Loucy (cell line): ENCODE data around the gene SOX1.

Experiments used
- H2AFZ ChIP-seq: fragments of 200-600 bp; sonication (generic); 2 replicates; pipeline ENCODE4 v1.6.0; 2016; ENCODE audit warnings: antibody characterized with exemption, mild to moderate bottlenecking, low read length, moderate library complexity
- H3F3A ChIP-seq: fragments of 200-600 bp; 2 replicates; pipeline ENCODE4 v1.6.0; 2016; ENCODE audit warnings: antibody characterized with exemption, low read depth, mild to moderate bottlenecking
- H3K27me3 ChIP-seq: fragments of 200-600 bp; sonication (generic); 2 replicates; pipeline ENCODE4 v1.6.1; 2014; ENCODE audit warnings: low read length, mild to moderate bottlenecking; ENCODE audit not compliant: insufficient read depth, poor library complexity, severe bottlenecking
- H3K36me3 ChIP-seq: fragments of 200-600 bp; sonication (generic); 2 replicates; pipeline ENCODE4 v1.6.1; 2016; ENCODE audit warnings: low read length; ENCODE audit not compliant: insufficient read depth
- H3K4me1 ChIP-seq: fragments of 200-600 bp; sonication (generic); 2 replicates; pipeline ENCODE4 v1.5.1; 2014; ENCODE audit warnings: low read length, mild to moderate bottlenecking; ENCODE audit not compliant: insufficient read depth, poor library complexity, severe bottlenecking
- H3K4me2 ChIP-seq: fragments of 200-600 bp; sonication (generic); 2 replicates; pipeline ENCODE4 v1.6.0; 2014; ENCODE audit warnings: antibody characterized with exemption, low read length, low read depth, mild to moderate bottlenecking; ENCODE audit not compliant: poor library complexity, severe bottlenecking
- H3K4me3 ChIP-seq: fragments of 200-600 bp; sonication (generic); 2 replicates; pipeline ENCODE4 v1.5.1; 2014; ENCODE audit warnings: low read length, mild to moderate bottlenecking, mixed read lengths; ENCODE audit not compliant: poor library complexity, severe bottlenecking
- H3K79me2 ChIP-seq: fragments of 200-600 bp; sonication (generic); 2 replicates; pipeline ENCODE4 v1.6.1; 2014; ENCODE audit warnings: low read length; ENCODE audit not compliant: insufficient read depth
- H3K9ac ChIP-seq: fragments of 200-600 bp; sonication (generic); 2 replicates; pipeline ENCODE4 v1.6.0; 2014; ENCODE audit warnings: mild to moderate bottlenecking, low read depth, low read length, moderate library complexity; ENCODE audit not compliant: poor library complexity, severe bottlenecking
- H3K9me2 ChIP-seq: fragments of 200-600 bp; sonication (generic); replicated peaks from 2 replicates; pipeline ENCODE4 v1.6.1; 2016; ENCODE audit warnings: low read depth, low read length, mixed read lengths
- H3K9me3 ChIP-seq: fragments of 200-600 bp; sonication (generic); 2 replicates; pipeline ENCODE4 v1.6.1; 2014; ENCODE audit warnings: mild to moderate bottlenecking, antibody characterized with exemption, low read length, low read depth; ENCODE audit not compliant: insufficient read depth
- H4K20me1 ChIP-seq: fragments of 200-600 bp; sonication (generic); 2 replicates; pipeline ENCODE4 v1.6.0; 2014; ENCODE audit warnings: antibody characterized with exemption, low read length, mild to moderate bottlenecking; ENCODE audit not compliant: insufficient read depth, poor library complexity, severe bottlenecking
- EZH2phosphoT487 ChIP-seq: fragments of 200-600 bp; IDR thresholded peaks from 2 replicates; pipeline ENCODE4 v1.6.1; 2018; ENCODE audit warnings: antibody characterized with exemption, mild to moderate bottlenecking, moderate library complexity, borderline replicate concordance
- TF ChIP-seq, protein P1 (sequence below): fragments of 200-600 bp; sonication (generic); conservative IDR thresholded peaks from 2 replicates; pipeline ENCODE4 v1.5.1; 2014; ENCODE audit warnings: mild to moderate bottlenecking, antibody characterized with exemption, low read length

The SOX1 gene

GRCh38 chr13:112068540-112069060, 1.7 kb downstream of the SOX1 start:
- no peaks in the 10 kb centered on the region for H3K27me3 ChIP-seq
- no peaks in the 10 kb centered on the region for H3K9me3 ChIP-seq
- H3K4me1 ChIP-seq = no peaks in the 10 kb centered on the region
- no peak overlapping the region for H3K4me2 ChIP-seq
- TF ChIP-seq, protein P1, sequence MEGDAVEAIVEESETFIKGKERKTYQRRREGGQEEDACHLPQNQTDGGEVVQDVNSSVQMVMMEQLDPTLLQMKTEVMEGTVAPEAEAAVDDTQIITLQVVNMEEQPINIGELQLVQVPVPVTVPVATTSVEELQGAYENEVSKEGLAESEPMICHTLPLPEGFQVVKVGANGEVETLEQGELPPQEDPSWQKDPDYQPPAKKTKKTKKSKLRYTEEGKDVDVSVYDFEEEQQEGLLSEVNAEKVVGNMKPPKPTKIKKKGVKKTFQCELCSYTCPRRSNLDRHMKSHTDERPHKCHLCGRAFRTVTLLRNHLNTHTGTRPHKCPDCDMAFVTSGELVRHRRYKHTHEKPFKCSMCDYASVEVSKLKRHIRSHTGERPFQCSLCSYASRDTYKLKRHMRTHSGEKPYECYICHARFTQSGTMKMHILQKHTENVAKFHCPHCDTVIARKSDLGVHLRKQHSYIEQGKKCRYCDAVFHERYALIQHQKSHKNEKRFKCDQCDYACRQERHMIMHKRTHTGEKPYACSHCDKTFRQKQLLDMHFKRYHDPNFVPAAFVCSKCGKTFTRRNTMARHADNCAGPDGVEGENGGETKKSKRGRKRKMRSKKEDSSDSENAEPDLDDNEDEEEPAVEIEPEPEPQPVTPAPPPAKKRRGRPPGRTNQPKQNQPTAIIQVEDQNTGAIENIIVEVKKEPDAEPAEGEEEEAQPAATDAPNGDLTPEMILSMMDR = no peak
- TF ChIP-seq EZH2phosphoT487 = no peak
- H3F3A ChIP-seq = no peaks in the 10 kb centered on the region
- H2AFZ ChIP-seq = no peak overlapping the region
- H3K4me3 ChIP-seq = no peak overlapping the region
- no peaks in the 10 kb centered on the region for H3K79me2 ChIP-seq
- no peaks in the 10 kb centered on the region for H4K20me1 ChIP-seq
- H3K36me3 ChIP-seq = no peaks in the 10 kb centered on the region
- H3K9me2 ChIP-seq = no peaks in the 10 kb centered on the region
- H3K9ac ChIP-seq = no peak overlapping the region

DNA sequence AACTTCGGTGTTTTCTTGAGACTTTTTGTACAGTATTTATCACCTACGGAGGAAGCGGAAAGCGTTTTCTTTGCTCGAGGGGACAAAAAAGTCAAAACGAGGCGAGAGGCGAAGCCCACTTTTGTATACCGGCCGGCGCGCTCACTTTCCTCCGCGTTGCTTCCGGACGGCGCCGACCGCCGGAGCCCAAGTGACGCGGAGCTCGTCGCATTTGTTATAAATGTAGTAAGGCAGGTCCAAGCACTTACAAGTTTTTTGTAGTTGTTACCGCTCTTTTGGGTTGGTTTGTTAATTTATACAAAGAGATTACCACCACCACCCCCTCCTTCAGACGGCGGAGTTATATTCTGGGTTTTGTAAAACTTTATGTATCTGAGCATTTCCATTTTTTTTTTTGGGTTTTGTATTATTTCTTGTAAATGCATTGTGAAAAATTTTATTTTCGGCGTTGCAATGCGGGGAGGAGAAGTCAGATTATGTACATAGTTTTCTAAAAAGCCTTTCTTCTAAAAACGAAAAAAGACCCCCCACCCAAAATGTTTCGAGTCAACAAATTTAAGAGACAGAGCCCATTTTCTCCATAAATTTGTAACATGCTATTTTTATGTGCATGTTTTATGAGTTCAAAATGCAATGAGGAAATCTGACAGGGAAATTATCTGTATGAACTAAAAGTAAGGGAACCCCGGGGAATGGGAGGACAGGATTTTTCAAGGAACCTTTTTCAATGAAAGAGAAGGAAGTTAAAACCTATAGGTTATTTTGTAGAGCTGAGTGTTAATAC, 2.3 kb downstream of the SOX1 start:
- Histone ChIP-seq H3K9me3 (no peaks in the 10 kb centered on the region), H3K79me2 (no peaks in the 10 kb centered on the region), H3K9me2 (no peaks in the 10 kb centered on the region), H3K36me3 (no peaks in the 10 kb centered on the region), H3K4me1 (no peaks in the 10 kb centered on the region), H3K27me3 (no peaks in the 10 kb centered on the region), H3K4me3 (no peak overlapping the region), H4K20me1 (no peaks in the 10 kb centered on the region), H2AFZ (no peak overlapping the region), H3F3A (no peaks in the 10 kb centered on the region), H3K4me2 (no peak overlapping the region), H3K9ac (no peak overlapping the region)
- no peak for TF ChIP-seq EZH2phosphoT487
- TF ChIP-seq, protein P1 = no peak

- Histone ChIP-seq H4K20me1 (no peaks in the 10 kb centered on the region), H3K4me1 (no peaks in the 10 kb centered on the region), H3F3A (no peaks in the 10 kb centered on the region), H3K36me3 (no peaks in the 10 kb centered on the region), H3K4me3 (no peak overlapping the region), H3K27me3 (no peaks in the 10 kb centered on the region), H3K79me2 (no peaks in the 10 kb centered on the region), H3K9ac (no peak overlapping the region), H2AFZ (no peak overlapping the region), H3K4me2 (no peak overlapping the region), H3K9me3 (no peaks in the 10 kb centered on the region), H3K9me2 (no peaks in the 10 kb centered on the region)
- TF ChIP-seq, protein P1 = no peak
- TF ChIP-seq EZH2phosphoT487 = no peak
These were observed 2.9 kb downstream of the SOX1 start for GRCh38 chr13:112069845-112070251.
